Measurements from ENCODE around the gene COPS8.

The COPS8 gene

GRCh38 chr2:237102428-237102827 is 16.7 kb downstream of the COPS8 start:
- no peak for DNase-seq

GRCh38 chr2:237109421-237109934 is 23.8 kb downstream of the COPS8 start:
- no peak for DNase-seq

GRCh38 chr2:237113026-237113795 is 27.5 kb downstream of the COPS8 start:
- no peak for DNase-seq

- no peak for DNase-seq
These were observed 30.2 kb downstream of the COPS8 start for GRCh38 chr2:237115870-237116269.

- DNase-seq = no peak
These were observed 30.7 kb downstream of the COPS8 start for GRCh38 chr2:237116431-237116830.

- no peak for DNase-seq
These were observed 32.3 kb downstream of the COPS8 start for GRCh38 chr2:237118025-237118424.

GRCh38 chr2:237118561-237119155 is 33.0 kb downstream of the COPS8 start:
- DNase-seq = no peak

- no peak for DNase-seq
These were observed 35.2 kb downstream of the COPS8 start for GRCh38 chr2:237120916-237121315.

GRCh38 chr2:237121321-237121720 is 35.6 kb downstream of the COPS8 start:
- no peak for DNase-seq

- DNase-seq = no peak
These were observed 36.6 kb downstream of the COPS8 start for GRCh38 chr2:237122214-237122666.

GRCh38 chr2:237124820-237125219 is 39.1 kb downstream of the COPS8 start:
- DNase-seq = no peak

- DNase-seq = no peak
These were observed 40.3 kb downstream of the COPS8 start for GRCh38 chr2:237125967-237126366.

- DNase-seq = no peak
These were observed 41.0 kb downstream of the COPS8 start for GRCh38 chr2:237126519-237127174.

- no peak for DNase-seq
These were observed 42.5 kb downstream of the COPS8 start for GRCh38 chr2:237128026-237128703.

GRCh38 chr2:237128845-237129592 is 43.3 kb downstream of the COPS8 start:
- no peak for DNase-seq

GRCh38 chr2:237129625-237130263 is 44.1 kb downstream of the COPS8 start:
- no peak for DNase-seq

GRCh38 chr2:237130562-237131421 is 45.1 kb downstream of the COPS8 start:
- no peak for DNase-seq

- no peak for DNase-seq
These were observed 46.3 kb downstream of the COPS8 start for GRCh38 chr2:237131749-237132533.

GRCh38 chr2:237132799-237133198 is 47.1 kb downstream of the COPS8 start:
- DNase-seq = no peak

Data from activated naive CD4-positive, alpha-beta T cell (primary cell).